A549 (cell line): ENCODE measurements around the gene ZSWIM3.

Experiments
- CTCF ChIP-seq: fragments of >200 bp; sonication (Bioruptor Twin); formaldehyde crosslinking; IDR thresholded peaks from 3 replicates; pipeline ENCODE4 v1.5.1; 2016
- EHF ChIP-seq: fragments of 250-450 bp; sonication (Bioruptor Pico); IDR thresholded peaks from 2 replicates; pipeline ENCODE4 v1.5.0; 2020; ENCODE audit warnings: mild to moderate bottlenecking
- ESRRA ChIP-seq: fragments of 150-350 bp; IDR thresholded peaks from 2 replicates; pipeline ENCODE4 v1.6.1; 2014; ENCODE audit warnings: mild to moderate bottlenecking, low read length, borderline replicate concordance
- JUNB ChIP-seq: fragments of >200 bp; sonication (Bioruptor Twin); formaldehyde crosslinking; IDR thresholded peaks from 2 replicates; pipeline ENCODE4 v1.6.1; 2016
- KDM5A ChIP-seq: fragments of 200-600 bp; sonication (generic); IDR thresholded peaks from 2 replicates; pipeline ENCODE4 v1.6.1; 2016; ENCODE audit warnings: antibody characterized with exemption, mild to moderate bottlenecking
- MYC ChIP-seq: IDR thresholded peaks from 2 replicates; pipeline ENCODE4 v1.6.1; 2012; ENCODE audit warnings: mild to moderate bottlenecking, inconsistent platforms, low read length, improper control_type of control experiment, borderline replicate concordance
- POLR2AphosphoS2 ChIP-seq: conservative IDR thresholded peaks from 2 replicates; pipeline ENCODE4 v1.6.1; 2012; ENCODE audit warnings: low read length, improper control_type of control experiment, inconsistent platforms
- RAD21 ChIP-seq, 2 experiments: fragments of >200 bp in 1 of 2; sonication (Bioruptor Twin) in 1 of 2; formaldehyde crosslinking in 1 of 2; IDR thresholded peaks in 1 of 2; conservative IDR thresholded peaks in 1 of 2; 2 replicates in 1 of 2; 3 replicates in 1 of 2; pipeline ENCODE4 v1.6.1; 2012 to 2018; ENCODE audit warnings: inconsistent platforms in 1 of 2
- SMC3 ChIP-seq: fragments of >200 bp; sonication (Bioruptor Twin); formaldehyde crosslinking; IDR thresholded peaks from 3 replicates; pipeline ENCODE4 v1.6.1; 2018; ENCODE audit warnings: inconsistent platforms
- SREBF2 ChIP-seq: fragments of 450-650 bp; IDR thresholded peaks from 2 replicates; pipeline ENCODE4 v1.6.1; 2014; ENCODE audit warnings: mild to moderate bottlenecking, moderate library complexity
- TP53 ChIP-seq: fragments of 250-450 bp; sonication (Bioruptor Pico); IDR thresholded peaks from 2 replicates; pipeline ENCODE4 v1.5.0; 2021; ENCODE audit warnings: mild to moderate bottlenecking, moderate library complexity
- USF2 ChIP-seq: fragments of 450-650 bp; IDR thresholded peaks from 2 replicates; pipeline ENCODE4 v1.6.1; 2014; ENCODE audit warnings: antibody characterized with exemption
- ZFP36 ChIP-seq: fragments of 450-650 bp; IDR thresholded peaks from 2 replicates; pipeline ENCODE4 v1.6.1; 2014; ENCODE audit warnings: borderline replicate concordance; ENCODE audit not compliant: partially characterized antibody

GRCh38 chr20:45848969-45849582, 8.3 kb upstream of the ZSWIM3 start:
- TF ChIP-seq CTCF (no peak), KDM5A (no peak), POLR2AphosphoS2 (no peak), EHF (CRISPR knock-in tag) (no peak), MYC (no peak), TP53 (CRISPR knock-in tag) (no peak), JUNB (no peak), SREBF2 (no peak), RAD21 (conservative IDR thresholded peaks at IDR 0.05 in 1 of 2, IDR thresholded peaks at IDR 0.05 in 1 of 2) (no peak), ESRRA (no peak), ZFP36 (no peak), SMC3 (no peak), USF2 (no peak)
